NAMALWA (cell line): Measurements from ENCODE around the gene IPO5.

ENCODE experiments used
- DNase-seq: peaks from one replicate; pipeline ENCODE4 v3.0.0-alpha.2; 2015; ENCODE audit warnings: low spot score

The IPO5 gene

DNA sequence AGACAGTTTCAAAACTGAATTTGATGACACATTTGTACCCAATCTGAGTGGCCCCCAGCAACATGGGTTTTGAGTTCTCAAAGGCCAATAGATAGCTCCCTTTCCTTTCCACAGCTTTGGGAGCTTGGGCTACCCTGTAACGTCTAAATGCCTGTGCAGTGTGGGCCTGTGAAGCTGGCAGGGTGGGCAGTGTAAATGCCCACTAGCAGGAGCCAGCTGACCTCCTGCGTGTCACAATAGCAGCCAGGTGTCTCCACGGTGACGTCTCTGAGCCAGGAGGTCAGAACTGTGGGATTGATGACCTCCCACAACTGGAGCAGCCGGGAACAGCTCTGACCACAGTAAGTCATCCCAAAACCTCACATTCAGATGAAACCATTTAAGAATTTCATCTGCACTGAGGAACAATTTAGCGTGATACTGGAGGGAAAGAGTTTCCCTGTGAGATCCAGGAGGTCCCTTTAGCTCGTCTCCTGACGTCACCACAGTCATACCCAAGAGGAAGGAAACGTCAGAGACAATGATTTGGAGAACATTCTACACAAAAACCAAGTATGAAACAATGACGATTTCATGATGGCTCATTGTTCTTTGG lies at the start of gene IPO5:
Gene IPO5 (plus strand): TSS at position 300 of the 595 bp plus-strand sequence. CDS start 23,022 bp downstream, outside the sequence.
- DNase-seq = no peak

DNA sequence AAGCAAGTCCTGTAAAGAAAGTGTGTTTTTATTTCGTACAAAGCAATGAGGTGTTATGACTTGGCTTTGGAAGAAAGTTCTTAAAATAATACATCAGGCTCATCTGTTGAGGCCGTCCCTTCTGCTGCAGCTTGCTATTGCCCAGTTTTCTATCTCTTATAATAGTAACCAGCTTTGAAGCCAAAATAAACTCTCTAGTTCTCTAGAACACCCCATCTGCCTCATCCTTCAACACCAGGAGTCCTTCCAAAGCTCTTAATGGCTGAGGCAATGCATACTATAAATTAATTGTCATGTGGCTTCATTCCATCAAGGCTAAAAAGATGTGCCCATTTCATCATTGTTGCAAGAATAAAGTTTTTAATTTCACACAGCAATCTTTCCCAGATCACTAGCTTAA lies 49.4 kb upstream of the IPO5 start:
- DNase-seq = no peak

DNA sequence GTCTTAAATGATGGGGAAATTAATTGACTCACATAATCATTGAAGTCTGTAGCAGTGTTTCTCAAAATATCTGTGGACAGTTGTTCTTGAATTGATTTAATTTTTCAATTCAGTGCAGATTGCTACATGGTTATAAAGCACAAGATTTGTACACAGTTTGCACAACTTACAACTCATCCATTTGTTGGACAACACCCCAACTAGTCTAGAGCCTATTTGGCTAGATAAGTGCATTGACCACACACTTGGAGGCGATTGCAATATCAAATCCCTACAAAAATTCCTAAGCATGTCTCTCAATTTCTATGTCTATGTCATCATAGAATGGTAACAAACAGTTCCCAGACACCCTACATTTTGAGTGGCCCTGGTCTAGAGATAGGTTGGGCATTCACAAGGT lies 48.0 kb upstream of the IPO5 start:
- DNase-seq = no peak

DNA sequence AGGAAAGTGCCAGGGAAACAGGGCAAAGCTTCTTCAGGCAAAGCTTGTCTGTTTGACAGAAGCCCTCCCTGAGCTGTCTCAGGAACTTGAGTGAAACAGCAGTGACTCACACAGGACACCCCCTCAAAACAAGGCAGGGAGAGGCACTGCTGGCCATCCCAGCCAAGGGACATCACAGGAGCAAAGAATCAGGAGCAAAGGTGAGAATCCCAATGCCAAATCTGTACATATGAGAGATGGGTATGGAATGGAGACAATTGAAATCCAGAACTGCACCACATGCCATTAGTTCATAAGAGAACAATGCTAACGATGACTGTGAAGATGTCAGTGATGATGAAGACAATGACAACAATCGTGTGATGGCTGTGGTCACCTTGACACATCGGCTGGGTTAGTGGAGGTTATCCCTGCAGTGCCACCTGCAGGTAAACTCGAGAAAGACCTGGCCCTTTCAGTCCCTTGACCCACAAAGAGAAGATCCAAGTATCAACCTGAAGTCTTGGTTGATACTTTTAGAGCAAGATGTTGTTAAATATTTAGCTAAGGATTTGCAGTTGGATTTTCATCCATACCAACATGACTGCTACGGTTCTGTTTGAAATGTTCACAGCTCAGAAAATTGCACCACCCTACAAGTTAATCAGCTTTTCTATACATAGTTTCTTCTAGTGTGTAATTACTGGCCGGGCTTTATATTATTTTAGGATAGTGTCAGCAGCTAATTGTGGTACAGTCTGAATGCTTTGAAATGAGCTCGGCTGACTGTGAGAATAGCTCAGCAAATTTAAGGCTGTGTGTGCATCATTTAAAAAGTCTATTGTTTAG lies 42.0 kb upstream of the IPO5 start:
- peak; percentile 54 for DNase-seq

DNA sequence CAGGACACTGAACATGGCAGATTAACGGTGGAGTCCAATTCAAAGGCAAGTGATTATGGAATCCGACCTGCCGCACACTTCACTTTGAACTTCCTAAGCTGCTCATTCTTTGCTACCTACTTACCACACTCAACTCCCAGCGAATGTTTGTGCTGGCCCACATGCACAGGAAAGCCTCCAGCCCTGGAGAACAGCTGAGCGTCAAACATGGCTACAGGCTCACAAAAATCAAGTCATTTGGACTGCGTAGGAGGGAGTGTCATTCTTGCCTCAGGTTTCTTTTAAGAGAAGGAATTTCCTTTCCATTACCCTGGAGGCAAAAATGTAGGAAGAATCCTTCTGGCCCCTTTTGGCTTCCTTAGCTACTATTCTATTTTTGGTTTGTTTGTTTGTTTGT lies 41.3 kb upstream of the IPO5 start:
- no peak for DNase-seq

DNA sequence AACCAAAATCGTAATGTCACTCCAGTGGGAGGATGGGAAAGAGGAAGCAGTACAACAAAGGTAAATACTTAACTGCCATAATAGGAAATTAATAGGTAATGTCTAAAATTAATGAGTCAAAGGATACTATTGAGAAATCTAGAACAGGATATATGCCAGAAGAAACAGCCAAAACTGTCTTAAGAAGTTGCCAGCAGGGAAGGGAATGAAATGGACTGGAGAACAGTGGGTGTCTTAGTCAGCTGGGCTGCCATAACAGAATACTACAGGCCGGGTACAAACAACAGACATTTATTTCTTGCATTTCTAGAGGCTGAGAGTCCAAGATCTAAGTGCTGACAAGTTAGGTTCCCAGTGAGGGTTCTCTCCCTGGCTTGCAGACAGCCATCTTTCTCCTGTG lies 40.3 kb upstream of the IPO5 start:
- no peak for DNase-seq

DNA sequence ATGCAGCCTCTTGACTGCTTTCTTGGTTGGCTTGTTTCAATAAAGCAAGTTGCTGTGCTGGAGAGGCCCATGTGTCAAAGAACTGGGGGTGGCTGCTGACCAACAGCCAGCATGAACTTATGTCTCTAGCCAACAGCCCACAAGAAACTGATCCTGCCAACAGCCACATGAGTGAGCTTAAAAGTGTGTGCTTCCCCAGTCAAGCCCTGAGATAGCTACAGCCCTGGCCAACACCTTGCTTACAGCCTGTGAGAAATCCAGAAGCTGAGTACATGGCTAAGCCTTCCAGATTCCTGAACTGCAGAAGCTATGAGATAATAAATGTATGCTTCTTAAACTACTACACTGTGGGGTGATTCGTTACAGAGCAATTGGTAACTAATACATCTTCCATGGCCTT lies 38.9 kb upstream of the IPO5 start:
- DNase-seq = no peak

DNA sequence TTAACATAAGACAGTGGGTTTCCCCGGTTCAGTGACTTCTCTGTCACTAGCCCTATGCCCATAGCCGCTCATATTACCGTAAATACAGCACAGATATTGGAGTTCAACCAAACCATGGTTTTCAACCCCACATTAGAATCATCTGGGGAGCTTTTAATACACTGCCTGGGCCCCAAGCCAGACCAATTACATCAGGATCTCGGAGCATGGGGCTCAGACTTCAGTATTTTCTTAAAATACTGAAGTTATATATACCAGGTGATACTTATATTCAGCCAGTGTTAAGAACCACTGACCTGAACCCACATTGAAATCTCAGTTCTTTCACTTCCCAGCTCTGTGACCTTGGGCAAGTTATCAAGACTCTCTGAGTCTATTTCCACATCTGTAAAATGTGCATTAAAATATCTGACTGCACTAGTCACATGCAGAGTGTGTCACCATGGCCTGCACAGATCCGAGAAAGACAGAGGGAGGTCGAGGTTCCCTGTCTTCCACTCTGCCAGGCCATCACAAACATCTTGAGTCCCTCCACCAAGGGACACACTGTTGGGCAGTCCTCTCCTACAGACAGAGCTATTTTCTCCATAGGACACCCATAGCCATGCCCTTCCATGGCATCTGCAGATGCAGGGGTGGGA lies 32.2 kb upstream of the IPO5 start:
- no peak for DNase-seq

DNA sequence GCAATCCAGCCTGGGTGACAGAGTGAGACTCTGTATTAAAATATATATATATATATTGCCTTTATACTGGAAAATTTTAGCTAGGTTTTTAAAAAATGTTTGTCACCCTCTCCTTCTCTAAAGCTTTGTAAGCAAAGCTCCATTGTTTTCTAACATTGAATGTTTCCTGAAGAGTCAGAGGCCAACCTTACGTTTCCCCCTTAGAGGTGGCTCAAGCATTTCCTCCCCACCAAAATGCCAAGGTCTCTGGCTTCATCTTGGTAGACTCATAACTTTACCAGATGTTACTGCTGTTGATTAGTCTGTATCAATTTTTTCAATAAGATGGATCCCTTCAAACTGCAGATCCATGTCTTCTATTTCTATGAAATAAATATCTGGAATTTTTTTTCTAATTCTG lies 25.2 kb upstream of the IPO5 start:
- no peak for DNase-seq

DNA sequence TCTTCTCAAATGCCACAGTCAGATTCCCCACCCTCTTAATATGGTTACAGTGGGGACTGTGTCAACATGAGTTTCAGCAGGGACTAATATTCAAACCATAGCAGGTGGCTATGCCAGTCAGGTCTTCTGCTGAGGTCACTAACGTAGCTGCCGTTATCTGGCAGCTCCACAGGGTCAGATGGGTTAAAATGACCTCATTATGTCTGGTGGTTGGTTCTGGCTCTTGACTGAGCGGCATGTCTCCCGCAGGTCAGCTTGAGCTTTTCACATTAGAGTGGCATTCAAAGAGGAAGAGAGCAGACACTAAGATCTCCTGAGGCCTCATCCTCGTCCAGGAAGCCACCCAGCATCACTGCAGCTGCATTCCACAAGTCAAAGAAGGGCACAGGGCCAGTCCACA lies 21.4 kb upstream of the IPO5 start:
- DNase-seq = no peak

DNA sequence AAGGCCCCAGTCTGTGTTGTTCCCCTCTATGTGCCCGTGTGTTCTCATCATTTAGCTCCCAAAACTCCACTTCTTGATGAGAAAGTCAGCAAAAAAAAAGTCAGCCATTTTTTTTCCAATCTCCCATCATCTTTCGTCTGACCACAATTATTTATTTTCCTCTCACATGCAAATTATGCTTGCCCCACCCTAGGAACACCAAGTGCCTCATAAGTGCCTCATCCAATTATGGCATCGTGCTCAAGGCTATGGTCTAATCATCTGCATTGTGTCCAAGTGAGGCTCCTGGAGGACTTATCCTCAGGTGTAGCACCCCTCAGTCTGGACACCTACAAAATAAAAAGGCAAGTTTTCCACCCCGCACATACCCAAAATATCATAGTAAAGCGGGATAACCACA lies 20.8 kb upstream of the IPO5 start:
- DNase-seq = no peak

DNA sequence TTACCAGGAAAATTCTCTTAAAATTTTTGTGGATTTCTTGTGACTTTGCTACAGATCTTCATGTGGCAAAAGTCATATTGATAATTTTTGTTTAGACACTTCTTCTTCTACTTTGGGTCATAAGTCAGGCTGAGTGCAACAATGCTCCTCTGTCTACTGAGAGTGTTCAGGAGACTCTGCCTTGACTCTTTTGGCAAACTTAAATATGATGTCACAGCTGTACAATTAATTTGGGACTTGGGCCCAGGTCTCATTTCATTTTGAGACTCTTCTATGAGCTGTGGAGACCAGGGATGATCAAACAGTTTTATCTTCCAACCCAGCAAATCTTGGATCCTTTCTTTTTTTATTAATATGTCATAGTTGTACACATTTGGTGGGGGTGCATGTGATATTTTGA lies 19.7 kb upstream of the IPO5 start:
- no peak for DNase-seq

DNA sequence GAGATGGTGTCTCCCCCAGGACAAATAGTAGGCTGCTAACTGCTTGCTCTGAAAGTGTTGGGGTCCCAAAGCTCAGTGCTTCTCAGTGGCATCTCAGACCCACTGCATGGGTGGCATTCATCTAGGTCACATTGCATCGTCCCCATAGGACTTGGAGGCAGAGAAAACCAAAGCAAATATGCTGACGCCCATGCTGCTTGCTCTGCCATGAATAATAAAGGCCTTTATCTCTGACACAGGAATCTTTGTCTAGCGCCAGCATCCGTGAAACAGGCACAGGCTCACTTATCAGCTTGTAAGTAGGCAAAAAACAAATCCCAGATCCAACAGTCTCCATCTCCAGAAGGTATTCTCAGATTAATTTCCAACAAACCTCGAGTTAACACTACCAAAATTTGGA lies 18.9 kb upstream of the IPO5 start:
- no peak for DNase-seq

DNA sequence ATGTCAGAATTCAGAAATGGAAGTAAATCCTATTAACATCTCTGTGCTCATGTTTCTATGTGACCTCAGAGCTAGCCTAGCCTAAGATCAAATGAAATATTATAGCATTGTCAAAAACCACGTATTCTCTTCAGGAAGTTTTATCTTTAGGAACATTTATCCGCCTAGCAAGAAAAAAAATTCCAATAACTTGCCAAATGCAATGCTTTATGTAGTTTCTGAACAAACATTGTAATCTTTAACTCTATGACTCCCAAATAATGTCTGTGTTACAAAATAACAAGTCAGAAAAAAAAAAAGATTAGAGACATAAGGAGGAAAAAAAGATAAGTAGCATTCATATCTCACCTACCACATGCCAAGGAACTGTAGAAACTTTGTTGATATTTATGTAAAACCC lies 18.4 kb upstream of the IPO5 start:
- DNase-seq = no peak

DNA sequence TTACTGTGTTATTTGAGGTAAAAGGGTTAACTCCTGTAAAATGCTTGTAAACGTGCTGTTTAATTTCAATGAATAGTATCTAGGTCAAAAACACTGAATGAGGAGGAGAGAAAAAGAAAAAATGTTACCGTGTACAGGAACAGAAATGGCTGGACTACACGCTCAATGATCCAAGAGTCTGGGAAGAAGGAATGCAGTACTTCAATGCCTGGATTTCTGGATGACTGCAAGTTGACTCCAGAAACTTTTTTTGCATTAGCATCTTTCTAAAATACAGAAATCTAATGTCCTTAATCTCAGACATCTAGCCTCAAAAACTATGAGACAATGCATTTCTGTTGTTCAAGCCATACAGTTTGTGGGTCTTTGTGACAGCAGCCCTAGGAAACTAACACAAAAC lies 17.4 kb upstream of the IPO5 start:
- no peak for DNase-seq

DNA sequence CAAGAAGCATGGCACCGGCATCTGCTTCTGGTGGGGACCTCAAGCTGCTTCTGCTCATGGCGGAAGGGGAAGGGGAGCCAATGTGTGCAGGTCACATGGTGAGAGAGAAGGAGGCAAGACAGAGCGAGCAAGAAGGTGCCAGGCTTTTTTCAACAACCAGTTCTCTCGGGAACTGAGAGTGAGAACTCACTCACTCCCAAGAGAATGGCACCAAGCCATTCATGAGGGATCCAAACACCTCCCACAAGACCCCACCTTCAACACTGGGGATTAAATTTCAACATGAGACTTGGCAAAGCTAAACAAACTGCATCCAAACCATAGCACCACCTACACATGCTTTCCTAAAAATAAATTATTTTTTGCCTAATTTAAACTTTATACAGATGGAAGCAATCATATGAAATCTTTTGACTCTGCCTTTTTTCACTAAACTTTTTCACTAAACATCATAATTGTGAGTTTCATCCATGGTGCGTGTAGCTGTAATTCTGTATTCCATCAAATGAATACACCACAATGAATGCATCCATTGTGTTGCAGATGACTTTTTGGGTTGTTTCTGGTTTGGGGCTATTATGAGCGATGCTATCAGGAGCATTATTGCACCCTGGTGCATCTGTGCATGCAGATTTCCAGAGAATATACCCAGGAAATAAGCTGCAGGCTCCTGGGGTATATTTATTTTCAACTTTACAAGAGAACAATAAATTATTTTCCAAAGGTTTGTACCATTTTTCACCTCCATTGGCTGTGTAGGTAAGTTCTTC lies 14.6 kb upstream of the IPO5 start:
- no peak for DNase-seq

DNA sequence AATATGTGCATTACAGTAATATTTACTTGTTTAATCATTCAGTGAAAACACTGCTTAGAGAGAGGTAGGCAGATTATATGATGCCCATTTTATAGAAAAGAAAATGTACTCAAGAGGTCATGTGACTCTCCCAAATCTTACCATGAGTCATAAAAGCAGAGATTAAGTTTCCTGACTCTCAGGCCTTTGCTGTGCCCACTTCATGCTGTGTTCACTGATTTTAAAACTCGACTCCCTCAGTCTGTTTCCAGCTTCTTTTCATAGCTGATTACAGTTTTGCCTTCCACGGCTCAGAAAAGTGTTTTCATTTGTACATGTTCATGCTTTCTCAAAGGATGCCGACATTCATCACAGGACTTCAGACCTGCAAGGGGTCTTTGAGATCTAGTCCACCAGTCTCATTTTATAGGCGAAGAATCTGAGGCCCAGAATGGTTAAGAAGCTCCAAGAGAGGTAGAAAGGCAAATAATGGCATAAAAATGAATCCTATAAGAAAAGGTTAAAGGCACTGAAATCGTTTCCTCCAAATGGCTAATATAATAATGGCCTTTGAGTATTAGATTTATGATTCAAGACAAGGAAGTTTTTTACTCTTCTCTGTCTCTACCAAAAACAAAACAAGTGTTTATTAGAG lies 9.0 kb upstream of the IPO5 start:
- DNase-seq = no peak

DNA sequence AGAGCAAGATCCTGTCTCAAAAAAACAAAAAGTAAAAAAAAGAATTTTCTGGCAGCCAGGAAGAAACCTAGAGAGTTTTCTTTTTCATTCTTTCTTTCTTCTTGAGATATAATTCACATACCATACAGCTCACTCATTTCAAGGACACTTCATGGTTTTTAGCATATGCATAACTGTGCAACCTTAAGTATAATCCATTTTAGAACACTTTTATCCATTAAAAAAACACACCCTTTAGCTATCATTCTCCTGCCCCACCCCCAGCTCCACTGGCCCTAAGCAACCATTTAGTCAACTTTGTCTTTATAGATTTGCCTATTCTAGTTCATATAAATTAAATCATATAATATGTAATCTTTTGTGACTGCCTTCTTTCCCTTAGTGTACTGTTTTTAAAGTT lies 8.1 kb upstream of the IPO5 start:
- no peak for DNase-seq

DNA sequence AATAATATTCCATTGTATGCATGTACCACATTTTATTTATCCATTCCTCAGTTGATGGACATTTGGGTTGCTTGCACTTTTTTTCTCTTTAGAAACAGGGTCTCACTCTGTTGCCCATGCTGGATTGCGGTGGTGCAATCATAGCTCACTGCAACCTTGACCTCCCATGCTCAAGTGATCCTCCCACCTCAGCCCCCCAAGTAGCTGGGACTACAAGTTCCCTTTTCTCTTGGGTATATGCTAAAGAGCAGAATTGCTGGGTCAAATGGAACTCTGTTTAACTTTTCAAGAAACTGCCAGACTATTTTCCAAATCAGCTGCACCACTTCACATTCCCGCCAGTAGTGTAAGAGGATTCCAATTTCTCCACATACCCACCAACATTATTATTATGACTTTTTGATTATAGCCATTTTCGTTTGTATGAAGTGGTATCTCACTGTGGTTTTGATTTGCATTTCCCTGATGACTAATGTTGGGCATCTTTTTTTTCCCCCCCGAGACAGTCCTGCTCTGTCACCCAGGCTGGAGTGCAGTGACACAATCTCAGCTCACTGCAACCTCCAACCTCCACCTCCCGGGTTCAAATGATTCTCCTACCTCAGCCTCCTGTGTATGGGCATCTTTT lies 7.6 kb upstream of the IPO5 start:
- DNase-seq = peak; percentile 28

DNA sequence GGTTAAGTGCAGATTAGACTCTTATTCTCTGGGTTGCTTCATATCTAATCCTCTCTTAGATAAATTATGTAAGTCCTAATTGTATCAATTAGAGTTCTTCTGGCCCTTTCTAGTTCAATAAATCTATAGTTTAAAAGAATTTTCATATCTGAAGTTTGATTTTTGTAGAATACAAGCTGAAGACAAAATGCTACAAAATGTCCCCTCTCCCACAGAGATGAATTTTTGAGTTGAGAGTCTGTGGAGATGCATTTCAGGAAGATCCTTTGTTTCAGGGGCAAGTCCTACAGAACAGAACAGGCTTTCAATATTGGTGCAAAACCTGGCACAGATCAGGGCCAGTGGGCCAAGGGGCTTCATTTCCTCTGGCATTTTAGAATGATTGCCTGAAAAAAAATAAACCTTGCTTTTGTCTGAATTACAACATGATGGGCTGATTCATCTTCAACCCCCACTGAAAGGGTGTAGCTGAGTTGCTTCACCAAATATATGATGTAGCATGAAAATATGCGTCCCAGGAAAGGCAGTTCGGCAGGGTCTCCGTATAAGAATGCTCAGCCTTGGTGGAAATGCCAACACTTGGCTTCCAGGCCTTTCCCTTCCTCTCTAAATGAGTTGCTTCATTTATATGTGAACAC lies 6.4 kb upstream of the IPO5 start:
- no peak for DNase-seq

DNA sequence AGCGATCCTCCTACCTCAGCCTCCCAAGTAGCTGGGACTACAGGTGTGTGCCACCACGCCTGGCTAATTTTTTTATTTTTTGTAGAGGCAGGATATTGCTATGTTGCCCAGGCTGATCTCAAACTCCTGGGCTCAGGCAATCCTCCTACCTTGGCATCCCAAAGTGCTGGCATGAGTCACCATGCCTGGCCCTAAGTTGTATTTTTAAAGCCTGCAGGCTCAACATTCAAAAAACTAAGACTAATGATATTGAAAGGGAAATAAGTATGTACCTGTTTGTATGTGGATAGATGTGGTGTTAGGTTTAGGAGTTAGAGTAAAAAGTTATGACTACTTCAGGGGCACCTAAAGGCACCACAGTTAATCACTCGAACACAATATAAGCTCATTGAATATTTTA lies 5.4 kb upstream of the IPO5 start:
- DNase-seq = no peak
